GM10266 (cell line): ENCODE data around the gene APLNR.

Source experiments
- DNase-seq: peaks from one replicate; pipeline ENCODE4 v3.0.0; 2012; ENCODE audit errors: extremely low spot score
- TF ChIP-seq, protein P1 (sequence below): IDR thresholded peaks from 2 replicates; pipeline ENCODE4 v1.5.1; 2012; ENCODE audit warnings: mild to moderate bottlenecking, low read depth; ENCODE audit not compliant: control insufficient read depth, insufficient read depth; ENCODE audit errors: missing control alignments

The APLNR gene

DNA sequence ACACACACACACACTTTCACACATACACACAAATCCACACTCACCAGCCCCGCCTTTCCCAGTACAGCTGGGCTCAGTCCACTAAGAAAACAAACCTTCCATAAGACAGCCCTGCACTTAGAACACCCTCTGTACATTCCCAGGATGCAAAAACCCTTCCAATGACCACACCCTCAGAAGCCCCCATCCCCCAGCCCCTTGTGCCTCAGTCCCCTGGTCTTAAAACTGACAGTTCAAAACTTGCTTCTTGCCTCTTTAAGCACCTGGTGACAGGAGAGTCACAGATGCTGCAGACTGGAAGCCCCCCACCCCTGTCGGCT lies 23.0 kb downstream of the APLNR start:
- DNase-seq: no peak
- TF ChIP-seq, protein P1, sequence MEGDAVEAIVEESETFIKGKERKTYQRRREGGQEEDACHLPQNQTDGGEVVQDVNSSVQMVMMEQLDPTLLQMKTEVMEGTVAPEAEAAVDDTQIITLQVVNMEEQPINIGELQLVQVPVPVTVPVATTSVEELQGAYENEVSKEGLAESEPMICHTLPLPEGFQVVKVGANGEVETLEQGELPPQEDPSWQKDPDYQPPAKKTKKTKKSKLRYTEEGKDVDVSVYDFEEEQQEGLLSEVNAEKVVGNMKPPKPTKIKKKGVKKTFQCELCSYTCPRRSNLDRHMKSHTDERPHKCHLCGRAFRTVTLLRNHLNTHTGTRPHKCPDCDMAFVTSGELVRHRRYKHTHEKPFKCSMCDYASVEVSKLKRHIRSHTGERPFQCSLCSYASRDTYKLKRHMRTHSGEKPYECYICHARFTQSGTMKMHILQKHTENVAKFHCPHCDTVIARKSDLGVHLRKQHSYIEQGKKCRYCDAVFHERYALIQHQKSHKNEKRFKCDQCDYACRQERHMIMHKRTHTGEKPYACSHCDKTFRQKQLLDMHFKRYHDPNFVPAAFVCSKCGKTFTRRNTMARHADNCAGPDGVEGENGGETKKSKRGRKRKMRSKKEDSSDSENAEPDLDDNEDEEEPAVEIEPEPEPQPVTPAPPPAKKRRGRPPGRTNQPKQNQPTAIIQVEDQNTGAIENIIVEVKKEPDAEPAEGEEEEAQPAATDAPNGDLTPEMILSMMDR: no peak

GRCh38 chr11:57213342-57214097 lies 23.5 kb downstream of the APLNR start:
- TF ChIP-seq, protein P1: no peak
- DNase-seq: no peak

GRCh38 chr11:57210781-57211180 lies 26.3 kb downstream of the APLNR start:
- TF ChIP-seq, protein P1: no peak
- no peak for DNase-seq

- TF ChIP-seq, protein P1: no peak
- no peak for DNase-seq
These were observed 29.9 kb downstream of the APLNR start for GRCh38 chr11:57207168-57207567.

- TF ChIP-seq, protein P1: no peak
- DNase-seq: no peak
These were observed 31.9 kb downstream of the APLNR start for GRCh38 chr11:57205041-57205641.

DNA sequence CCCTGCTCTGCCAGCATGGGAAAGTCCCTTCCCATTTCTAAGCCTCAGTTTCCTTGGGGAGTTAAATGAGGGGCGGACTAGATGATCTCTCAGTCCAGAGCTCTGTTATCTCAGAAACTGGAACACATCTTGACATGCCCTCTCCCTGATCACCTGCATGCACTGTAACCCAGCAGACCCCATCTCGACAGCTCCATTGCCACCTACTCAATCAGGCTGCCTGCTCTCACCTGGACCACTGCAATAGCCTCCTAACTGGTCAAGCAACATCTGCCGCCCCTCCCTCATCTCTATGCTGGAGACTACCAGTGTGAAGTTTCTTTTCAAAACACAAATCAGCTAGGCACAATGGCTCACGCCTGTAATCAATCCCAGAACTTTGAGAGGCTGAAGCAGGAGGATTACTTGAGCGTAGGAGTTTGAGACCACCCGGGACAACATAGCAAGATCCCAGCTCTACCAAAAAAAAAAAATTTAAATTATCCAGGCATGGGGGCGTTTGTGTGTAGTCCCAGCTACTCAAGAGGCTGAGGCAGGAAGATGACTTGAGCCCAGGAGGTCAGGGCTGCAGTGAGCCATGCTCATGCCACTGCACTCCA lies 33.1 kb downstream of the APLNR start:
- TF ChIP-seq, protein P1: no peak
- DNase-seq: no peak

- DNase-seq: no peak
- TF ChIP-seq, protein P1: no peak
These were observed 33.7 kb downstream of the APLNR start for GRCh38 chr11:57203359-57203758.
